Kidney capillary endothelial cell (primary cell): ENCODE results near the gene NELFCD.

Experiments used
- DNase-seq: peaks from one replicate; pipeline ENCODE4 v3.0.0-alpha.2; 2018; ENCODE audit warnings: low spot score

Gene NELFCD

DNA sequence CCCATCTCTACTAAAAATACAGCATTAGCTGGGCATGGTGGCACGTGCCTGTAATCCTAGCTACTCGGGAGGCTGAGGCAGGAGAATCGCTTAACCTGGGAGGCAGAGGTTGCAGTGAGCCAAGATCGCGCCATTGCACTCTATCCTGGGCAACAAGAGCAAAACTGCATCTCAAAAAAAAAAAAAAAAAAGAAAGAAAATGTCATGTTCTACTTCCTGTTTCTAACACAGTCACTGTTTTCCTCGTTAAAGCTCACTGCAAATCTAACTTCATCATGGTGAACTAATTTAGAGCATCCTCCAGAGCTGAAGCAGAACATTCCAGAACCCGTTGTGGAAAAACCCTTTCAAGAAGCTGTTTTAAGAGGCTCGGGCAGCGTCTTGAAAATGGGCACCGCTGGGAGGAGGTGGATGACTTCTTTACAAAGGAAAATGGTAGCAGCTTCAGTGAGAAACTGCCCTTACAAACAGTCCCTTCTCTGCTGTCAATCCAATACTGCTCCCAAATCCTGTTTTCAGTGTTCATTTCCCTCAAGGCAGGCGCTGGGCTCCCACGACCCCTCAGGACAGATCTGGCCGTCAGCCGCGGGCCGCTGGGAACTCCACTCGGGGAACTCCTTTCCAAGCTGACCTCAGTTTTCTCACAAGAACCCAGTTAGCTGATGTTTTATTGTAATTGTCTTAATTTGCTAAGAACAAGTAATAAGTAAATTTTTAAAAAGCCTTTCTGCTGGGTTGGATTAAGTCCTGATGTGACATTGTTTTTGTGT is 13.5 kb downstream of the NELFCD start:
- no peak for DNase-seq

GRCh38 chr20:58995461-58996225 is 14.6 kb downstream of the NELFCD start:
- DNase-seq = no peak

DNA sequence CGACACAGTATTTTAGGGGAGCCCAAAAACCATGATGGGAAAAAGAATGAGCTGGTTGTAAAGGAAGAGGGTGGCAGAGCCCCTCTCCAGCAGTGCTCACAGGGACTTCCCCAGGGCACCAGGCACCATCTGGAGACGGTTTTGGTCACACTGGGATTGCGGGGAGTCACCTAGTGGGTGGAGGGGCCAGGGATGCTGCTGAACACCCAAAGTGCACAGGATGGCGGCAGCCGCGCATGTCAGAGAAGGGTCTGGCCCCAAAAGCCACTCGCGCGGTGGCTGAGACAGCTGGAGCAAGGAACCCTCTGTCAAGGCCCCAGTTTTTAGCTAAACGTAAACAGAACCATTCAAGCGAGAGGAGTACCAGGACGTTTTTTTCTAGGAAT is 15.2 kb downstream of the NELFCD start:
- DNase-seq = no peak

GRCh38 chr20:58997141-58997770 is 16.2 kb downstream of the NELFCD start:
- DNase-seq = no peak

DNA sequence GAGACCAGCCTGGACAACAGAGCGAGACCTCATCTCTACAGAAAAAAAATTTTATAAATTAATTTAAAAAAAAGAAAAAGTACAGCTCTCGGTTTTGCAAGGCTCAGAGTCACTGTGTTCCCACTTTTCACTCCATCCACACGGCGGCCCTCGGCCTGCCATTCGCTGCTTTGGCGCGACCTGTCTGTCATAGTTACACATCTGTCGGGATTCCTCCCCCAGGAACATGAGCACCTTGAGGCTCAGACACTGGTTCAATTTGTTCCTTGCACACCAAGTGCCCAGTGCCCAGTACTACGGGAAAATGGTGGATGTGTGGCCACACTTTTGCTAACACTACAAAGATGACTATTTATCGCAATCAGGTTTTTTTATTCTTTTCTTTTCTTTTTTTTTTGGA is 17.6 kb downstream of the NELFCD start:
- no peak for DNase-seq

GRCh38 chr20:59000326-59000725 is 19.3 kb downstream of the NELFCD start:
- no peak for DNase-seq

DNA sequence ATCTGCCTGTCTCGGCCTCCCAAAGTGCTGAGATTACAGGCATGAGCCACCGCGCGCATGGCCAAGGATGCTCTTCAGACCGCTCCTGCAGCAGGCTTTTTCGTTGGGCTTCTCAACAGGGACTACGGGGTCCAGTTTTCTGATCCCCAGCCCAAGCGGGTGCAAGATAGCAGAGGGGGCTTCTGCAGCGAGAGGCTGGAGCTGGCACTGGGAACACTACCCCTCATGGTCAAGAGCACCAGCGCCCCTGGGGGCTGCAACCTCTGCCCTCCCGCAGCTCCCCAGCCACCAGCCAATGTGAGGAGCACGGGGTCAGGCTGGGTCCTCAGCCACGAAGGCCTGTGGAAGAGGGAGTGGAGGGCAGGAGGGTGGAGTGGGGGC is 20.0 kb downstream of the NELFCD start:
- no peak for DNase-seq

GRCh38 chr20:59001449-59002171 is 20.6 kb downstream of the NELFCD start:
- no peak for DNase-seq

DNA sequence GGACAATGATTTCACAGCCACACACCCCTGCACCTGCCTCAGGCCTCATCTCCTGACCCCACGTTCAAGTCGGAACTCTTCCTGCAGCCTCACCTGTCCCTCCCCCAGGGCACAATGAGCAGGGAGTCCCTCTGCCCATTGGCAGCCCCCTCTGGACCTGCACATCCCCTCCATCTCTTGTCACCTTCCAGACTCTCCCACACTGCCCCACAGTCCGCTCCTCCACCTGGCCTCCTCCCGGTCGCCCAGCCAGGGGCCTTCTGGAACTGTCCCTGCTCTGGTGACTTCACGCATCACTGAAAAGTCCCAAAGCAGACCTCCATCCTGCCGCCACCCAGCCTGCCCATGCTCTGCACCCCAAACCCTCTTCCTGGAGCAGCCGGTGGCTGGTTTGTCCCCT is 21.3 kb downstream of the NELFCD start:
- DNase-seq = no peak

DNA sequence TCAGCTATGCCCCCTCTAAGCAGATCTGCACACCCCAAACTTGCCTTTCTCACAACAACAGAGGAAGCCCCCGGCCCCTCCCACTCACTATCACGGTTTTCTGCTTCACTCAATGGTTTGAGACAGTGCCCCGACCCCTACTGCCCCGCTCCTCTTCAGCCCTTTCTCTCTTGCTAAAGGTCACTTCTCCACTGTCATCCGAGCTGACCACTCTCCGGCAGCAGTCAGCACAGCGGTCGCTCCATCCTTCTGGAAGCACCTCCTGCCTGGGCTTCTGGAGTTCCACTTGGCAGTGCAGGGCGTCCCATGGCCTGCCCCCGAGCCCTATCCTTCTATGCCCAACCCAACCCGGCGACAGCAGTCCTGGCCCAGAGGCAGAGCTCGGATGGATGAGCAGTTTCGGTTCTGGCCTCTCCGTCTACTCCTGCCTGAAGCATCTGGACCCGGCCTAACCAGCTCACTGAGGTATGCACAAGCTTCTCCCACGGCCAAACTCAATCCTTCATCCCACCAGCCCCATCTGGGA is 21.9 kb downstream of the NELFCD start:
- DNase-seq = no peak

GRCh38 chr20:59003836-59004492 is 22.9 kb downstream of the NELFCD start:
- no peak for DNase-seq

- no peak for DNase-seq
Measured at GRCh38 chr20:59004493-59004762, 23.4 kb downstream of the NELFCD start.

DNA sequence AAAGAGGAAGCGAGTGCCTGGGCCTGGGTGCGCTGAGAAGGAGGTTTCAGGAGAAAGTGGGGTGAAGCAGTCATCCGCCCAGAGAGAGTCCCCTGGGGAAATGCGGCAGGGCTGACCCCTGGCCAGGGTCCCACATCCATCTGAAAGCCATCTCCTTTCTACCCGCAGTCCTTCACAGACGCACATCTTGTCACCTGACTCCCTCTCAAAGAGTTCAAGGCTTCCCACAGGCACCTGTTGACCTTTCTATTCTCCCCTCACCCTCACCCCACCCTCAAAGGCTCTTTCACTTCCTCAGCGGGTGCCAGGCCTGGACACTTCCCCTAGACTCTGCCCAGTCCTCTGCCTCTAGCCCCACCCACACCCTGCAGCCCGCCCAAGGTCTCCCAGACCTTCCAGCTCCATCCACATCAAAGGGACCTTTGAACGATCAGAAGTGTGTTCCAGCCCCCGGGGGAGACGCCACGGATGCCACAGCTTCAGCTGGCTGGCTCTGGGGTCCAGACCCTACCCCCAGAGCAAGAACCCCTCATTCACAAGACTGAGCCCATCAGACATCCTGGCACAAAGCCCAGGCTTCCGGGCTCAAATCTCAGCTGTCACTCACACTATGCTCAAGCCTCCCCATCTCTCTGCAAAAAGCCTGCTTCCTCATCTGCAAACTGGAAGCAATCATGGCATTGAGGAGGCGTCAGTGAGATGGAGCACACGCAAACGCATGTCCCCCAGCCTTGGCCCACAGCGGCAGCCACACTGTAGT is 23.9 kb downstream of the NELFCD start:
- no peak for DNase-seq

- no peak for DNase-seq
Measured at GRCh38 chr20:59005523-59006166, 24.6 kb downstream of the NELFCD start.

DNA sequence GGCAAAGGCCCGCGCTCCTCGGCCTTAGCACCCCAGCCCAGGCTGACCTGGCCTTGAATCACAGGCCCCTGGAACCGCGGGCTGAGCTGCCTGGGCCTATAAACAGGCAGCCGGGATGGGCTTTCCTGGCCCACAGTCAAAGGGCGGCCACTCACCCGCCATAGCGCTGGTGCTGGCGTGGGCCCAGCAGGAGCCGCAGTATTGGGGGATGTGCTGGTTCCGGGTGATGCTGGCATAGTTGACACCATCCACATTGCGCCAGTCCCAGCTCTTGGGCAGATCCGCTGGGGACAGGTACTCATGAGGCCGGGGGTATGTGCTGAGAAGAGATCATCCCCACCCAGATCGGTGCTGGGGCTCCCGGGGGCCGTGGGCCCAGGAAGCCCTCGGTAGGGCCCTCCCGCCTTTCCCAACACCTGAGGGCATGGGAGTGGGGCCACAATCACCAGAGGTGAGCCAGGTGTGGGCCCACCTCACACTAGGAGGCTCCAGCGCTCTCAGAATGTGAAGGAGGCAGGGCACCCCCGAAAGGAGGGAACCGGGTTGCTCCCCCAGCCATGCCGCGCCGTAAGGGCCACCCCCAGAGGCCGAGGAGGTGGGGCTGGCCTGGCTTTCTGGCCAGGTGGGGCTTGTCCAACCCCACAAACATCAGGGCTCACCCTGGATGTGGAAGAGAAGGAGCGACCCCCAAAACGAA is 25.3 kb downstream of the NELFCD start:
- DNase-seq = no peak

DNA sequence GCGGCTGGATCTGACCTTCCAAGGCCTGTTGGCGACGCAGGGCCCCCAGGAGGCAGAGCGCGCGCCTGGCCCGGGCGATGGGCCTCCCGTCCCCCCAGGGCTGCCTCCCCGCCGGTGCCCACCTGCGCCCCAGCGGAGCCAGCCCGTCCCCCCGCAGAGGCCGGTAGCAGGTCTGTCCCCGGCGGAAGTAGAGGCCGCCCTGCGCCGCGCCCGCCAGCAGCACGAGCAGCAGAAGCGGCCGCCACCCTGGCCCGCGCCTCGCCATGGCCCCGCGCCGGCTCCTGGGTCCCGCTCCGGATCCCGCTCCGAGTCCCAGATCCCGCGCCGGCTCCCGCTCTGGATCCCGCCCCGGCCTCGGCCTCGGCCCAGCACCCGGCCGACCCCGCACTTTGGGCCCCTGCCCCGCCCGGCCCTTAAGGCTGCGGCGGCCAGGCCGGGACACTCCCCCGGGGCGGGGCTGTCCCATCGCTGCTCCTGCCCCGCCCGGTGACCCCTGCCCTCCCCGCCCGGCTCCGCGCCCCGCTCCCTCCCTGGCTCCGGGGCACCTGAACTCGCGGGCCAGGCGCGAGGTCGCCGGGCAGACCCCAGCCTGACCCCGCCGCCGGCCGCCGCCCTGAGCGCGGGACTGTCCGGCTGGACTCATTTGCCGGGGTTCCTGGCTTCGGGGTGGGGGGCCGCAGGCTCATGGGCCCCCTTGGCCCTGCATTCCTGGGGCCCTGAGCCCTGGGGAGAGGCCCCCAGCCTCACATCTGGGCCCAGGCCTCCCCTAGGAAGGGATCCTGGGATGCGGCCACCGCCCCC is 26.0 kb downstream of the NELFCD start, which contains the start of gene CTSZ:
Gene CTSZ, minus strand, starts transcription at position 391 of the 801 bp plus-strand sequence. Its CDS starts 126 bp downstream, at position 265.
- peak; percentile 33 for DNase-seq

- DNase-seq = no peak
Measured at GRCh38 chr20:59007665-59008511, 26.8 kb downstream of the NELFCD start.

- DNase-seq = no peak
Measured at GRCh38 chr20:59008715-59009336, 27.8 kb downstream of the NELFCD start.
